IMR-90 (cell line): Measurements from ENCODE around the gene DENND2D. TPM values are rescaled to one million over a fixed set of nuclear protein-coding genes. Genes with fewer than 3 reads are reported as not detected.

Experiments used
- ATAC-seq: fragments of 200-7000 bp; cut with Tn5 transposase; 2 replicates; pipeline ENCODE4 v1.9.1; 2020; ENCODE audit warnings: low read depth, mild to moderate bottlenecking, moderate library complexity
- BruUV-seq: library from RNA; stranded (reverse); fragments of 400-500 nt; replicated peaks from 2 replicates; lab custom pipeline; 2021; lab: Mats Ljungman, UMichigan
- CTCF ChIA-PET: fragments of 300-600 bp; formaldehyde crosslinking; extraction: SDS; loops from one replicate; lab custom pipeline; 2021; ENCODE audit warnings: antibody characterized with exemption; lab: Yijun Ruan, JAX
- POLR2A ChIA-PET: fragments of 300-600 bp; sonication (Branson Sonifier 250); formaldehyde crosslinking; loops from one replicate; lab custom pipeline; 2022; ENCODE audit warnings: antibody characterized with exemption; ENCODE audit not compliant: unreplicated experiment; lab: Charles Lee
- DNase-seq: peaks from one replicate; pipeline ENCODE4 v3.0.0; 2013
- H2AFZ ChIP-seq: replicated peaks from 2 replicates; pipeline ENCODE3; 2013; ENCODE audit warnings: low read length, mild to moderate bottlenecking; ENCODE audit not compliant: poor library complexity
- H2AK5ac ChIP-seq: 2 replicates; pipeline ENCODE4 v1.6.1; 2013; ENCODE audit warnings: low read depth, low read length, inconsistent platforms
- H2AK9ac ChIP-seq: replicated peaks from 2 replicates; pipeline ENCODE3; 2013; ENCODE audit warnings: mild to moderate bottlenecking, low read depth, low read length, moderate library complexity; ENCODE audit not compliant: poor library complexity
- H2BK120ac ChIP-seq: 2 replicates; pipeline ENCODE4 v1.6.1; 2013; ENCODE audit warnings: low read depth, low read length, inconsistent platforms
- H2BK15ac ChIP-seq: 3 replicates; pipeline ENCODE4 v1.6.1; 2013; ENCODE audit warnings: low read depth, low read length, inconsistent platforms
- H2BK20ac ChIP-seq: 2 replicates; pipeline ENCODE4 v1.6.1; 2013; ENCODE audit warnings: low read depth, mild to moderate bottlenecking, inconsistent platforms, low read length, moderate library complexity
- H2BK5ac ChIP-seq: 2 replicates; pipeline ENCODE4 v1.6.1; 2013; ENCODE audit warnings: mild to moderate bottlenecking, low read depth, low read length, inconsistent platforms; ENCODE audit not compliant: poor library complexity, severe bottlenecking
- H3K14ac ChIP-seq: replicated peaks from 2 replicates; pipeline ENCODE4 v1.6.1; 2013; ENCODE audit warnings: low read depth, low read length, inconsistent platforms
- H3K18ac ChIP-seq: 2 replicates; pipeline ENCODE4 v1.6.1; 2013; ENCODE audit warnings: low read depth, low read length, control low read depth
- H3K23ac ChIP-seq: 2 replicates; pipeline ENCODE4 v1.6.1; 2013; ENCODE audit warnings: low read depth, low read length, inconsistent platforms
- H3K27ac ChIP-seq: 2 replicates; pipeline ENCODE4 v1.5.1; 2013; ENCODE audit warnings: mild to moderate bottlenecking, control low read depth, low read length; ENCODE audit not compliant: insufficient read depth
- H3K27me3 ChIP-seq: 2 replicates; pipeline ENCODE4 v1.6.1; 2013; ENCODE audit warnings: low read length; ENCODE audit not compliant: control insufficient read depth, insufficient read depth
- H3K36me3 ChIP-seq: 2 replicates; pipeline ENCODE4 v1.6.1; 2013; ENCODE audit warnings: low read length, mixed read lengths; ENCODE audit not compliant: control insufficient read depth, insufficient read depth
- H3K4ac ChIP-seq: 2 replicates; pipeline ENCODE4 v1.6.1; 2013; ENCODE audit warnings: low read depth, low read length, inconsistent platforms
- H3K4me1 ChIP-seq: 2 replicates; pipeline ENCODE4 v1.6.1; 2013; ENCODE audit warnings: low read length, mixed read lengths; ENCODE audit not compliant: control insufficient read depth, insufficient read depth
- H3K4me2 ChIP-seq: 2 replicates; pipeline ENCODE4 v1.6.1; 2013; ENCODE audit warnings: low read depth, mild to moderate bottlenecking, control low read depth, low read length, moderate library complexity
- H3K4me3 ChIP-seq: 2 replicates; pipeline ENCODE4 v1.5.1; 2013; ENCODE audit warnings: low read depth, mild to moderate bottlenecking, control low read depth, low read length, moderate library complexity; ENCODE audit not compliant: insufficient read depth
- H3K56ac ChIP-seq: 2 replicates; pipeline ENCODE4 v1.6.1; 2013; ENCODE audit warnings: low read length, inconsistent platforms; ENCODE audit not compliant: insufficient read depth; ENCODE audit errors: extremely low read depth
- H3K79me1 ChIP-seq, 2 experiments: 2 replicates each; pipeline ENCODE4 v1.6.1; 2013; ENCODE audit warnings: low read length in 2 of 2, inconsistent platforms in 1 of 2, low read depth in 1 of 2
- H3K9ac ChIP-seq: 2 replicates; pipeline ENCODE4 v1.6.1; 2013; ENCODE audit warnings: low read depth, low read length, control low read depth
- H3K9me1 ChIP-seq: 2 replicates; pipeline ENCODE4 v1.6.1; 2013; ENCODE audit warnings: low read length, inconsistent platforms; ENCODE audit not compliant: insufficient read depth
- H3K9me3 ChIP-seq: 2 replicates; pipeline ENCODE4 v1.6.1; 2013; ENCODE audit warnings: low read length; ENCODE audit not compliant: control insufficient read depth, insufficient read depth
- H4K20me1 ChIP-seq: 2 replicates; pipeline ENCODE4 v1.6.1; 2013; ENCODE audit warnings: low read length, inconsistent platforms; ENCODE audit not compliant: insufficient read depth
- H4K5ac ChIP-seq: 2 replicates; pipeline ENCODE4 v1.6.1; 2013; ENCODE audit warnings: mild to moderate bottlenecking, low read depth, low read length, control low read depth
- H4K8ac ChIP-seq, 2 experiments: 2 replicates each; pipeline ENCODE4 v1.6.1; 2013; ENCODE audit warnings: low read depth in 2 of 2, low read length in 2 of 2, control low read depth in 1 of 2, inconsistent platforms in 1 of 2
- H4K91ac ChIP-seq: 2 replicates; pipeline ENCODE4 v1.6.1; 2013; ENCODE audit warnings: low read depth, low read length, inconsistent platforms; ENCODE audit not compliant: insufficient read depth
- BHLHE40 ChIP-seq: fragments of 150-350 bp; IDR thresholded peaks from 2 replicates; pipeline ENCODE4 v1.6.1; 2016; ENCODE audit warnings: mild to moderate bottlenecking, low read depth, low read length
- CEBPB ChIP-seq: IDR thresholded peaks from 2 replicates; pipeline ENCODE4 v1.6.1; 2012; ENCODE audit warnings: low read depth, low read length, improper control_type of control experiment
- CHD1 ChIP-seq: IDR thresholded peaks from 2 replicates; pipeline ENCODE4 v1.6.1; 2012; ENCODE audit warnings: low read depth, low read length, improper control_type of control experiment
- CTCF ChIP-seq: conservative IDR thresholded peaks from 2 replicates; pipeline ENCODE4 v1.5.1; 2012; ENCODE audit warnings: mild to moderate bottlenecking, low read depth, low read length, improper control_type of control experiment
- FOS ChIP-seq: fragments of 150-350 bp; IDR thresholded peaks from 2 replicates; pipeline ENCODE4 v1.6.1; 2016; ENCODE audit warnings: low read depth, low read length
- MAZ ChIP-seq: IDR thresholded peaks from 2 replicates; pipeline ENCODE4 v1.6.1; 2012; ENCODE audit warnings: low read depth, mild to moderate bottlenecking, low read length, improper control_type of control experiment, moderate library complexity, borderline replicate concordance
- MXI1 ChIP-seq: IDR thresholded peaks from 2 replicates; pipeline ENCODE4 v1.6.1; 2012; ENCODE audit warnings: low read depth, mild to moderate bottlenecking, low read length, moderate library complexity, borderline replicate concordance
- NFE2L2 ChIP-seq: fragments of 150-350 bp; IDR thresholded peaks from 2 replicates; pipeline ENCODE4 v1.6.1; 2016; ENCODE audit warnings: low read depth, mild to moderate bottlenecking, low read length
- POLR2A ChIP-seq: IDR thresholded peaks from 2 replicates; pipeline ENCODE4 v1.6.1; 2012; ENCODE audit warnings: mild to moderate bottlenecking, low read depth, low read length
- RAD21 ChIP-seq: IDR thresholded peaks from 2 replicates; pipeline ENCODE4 v1.6.1; 2012; ENCODE audit warnings: low read length, improper control_type of control experiment
- RFX5 ChIP-seq: IDR thresholded peaks from 2 replicates; pipeline ENCODE4 v1.8.0; 2012; ENCODE audit warnings: low read depth, mild to moderate bottlenecking, low read length, moderate library complexity
- USF2 ChIP-seq: fragments of 150-350 bp; IDR thresholded peaks from 2 replicates; pipeline ENCODE4 v1.6.1; 2017; ENCODE audit warnings: mild to moderate bottlenecking, antibody characterized with exemption, low read length, low read depth
- dilution Hi-C: fragments of 300-500 bp; cut with HindIII; formaldehyde crosslinking; loops from one replicate; pipeline ENCODE4 v1.14.3; 2018; ENCODE audit warnings: low sequenced_read_pairs; ENCODE audit not compliant: unreplicated experiment
- in situ Hi-C: fragments of 300-500 bp; cut with MboI; formaldehyde crosslinking; loops from 3 replicates; pipeline ENCODE4 v1.14.3; 2019; ENCODE audit warnings: low sequenced_read_pairs, inconsistent platforms, mixed read lengths
- intact Hi-C: fragments of 100-400 bp; cut with micrococcal nuclease; formaldehyde crosslinking; loops from 2 replicates; pipeline ENCODE4 v1.10.0; 2022
- polyA plus RNA-seq, 3 experiments: library from polyadenylated mRNA; depleted of rRNA; stranded (reverse); fragments of >200 nt; gene quantifications; 2 replicates each; pipeline ENCODE4 v1.2.3, GENCODE V29; 2012; ENCODE audit warnings: low replicate concordance in 1 of 3
- total RNA-seq: library from RNA; depleted of rRNA; stranded (reverse); fragments of >200 nt; gene quantifications from 2 replicates; pipeline ENCODE4 v1.2.3, GENCODE V29; 2012

The DENND2D gene
- total and polyA plus RNA-seq, 2 of the 4 experiments (the other 2 are of a cell fraction) = 0.86 to 0.90 TPM

- ChIA-PET POLR2A (no interaction called here), CTCF (interaction anchor here (0.6 kb wide), 1 partner anchor 101 kb away, joined by 3 read pairs; no protein-coding TSS in a partner anchor)
- Histone ChIP-seq H2AK5ac (no peak overlapping the region), H3K4me1 (peaks cover 15% of the 10 kb centered on the region), H3K14ac (no peak overlapping the region), H2BK120ac (no peak overlapping the region), H3K4me2 (no peak overlapping the region), H3K36me3 (no peaks in the 10 kb centered on the region), H2BK15ac (no peak overlapping the region), H2AFZ (no peak overlapping the region), H2AK9ac (no peak overlapping the region), H3K23ac (no peak overlapping the region), H3K4ac (no peak overlapping the region), H3K56ac (no peak overlapping the region), H3K9ac (no peak overlapping the region), H2BK5ac (no peak overlapping the region), H4K20me1 (no peaks in the 10 kb centered on the region), H3K9me3 (no peaks in the 10 kb centered on the region), H3K79me1 (no peaks in the 10 kb centered on the region), H3K9me1 (no peaks in the 10 kb centered on the region), H3K27me3 (no peaks in the 10 kb centered on the region), H3K4me3 (no peak overlapping the region), H4K91ac (no peak overlapping the region), H2BK20ac (no peak overlapping the region), H4K8ac (no peak overlapping the region), H3K27ac (no peak overlapping the region), H4K5ac (no peak overlapping the region), H3K18ac (no peak overlapping the region)
- in situ Hi-C loops (loop anchor here (10.0 kb wide), 3 partner anchors 110 to 540 kb away; no protein-coding TSS in a partner anchor), dilution Hi-C loops (no loop called here), intact Hi-C loops (loop anchor here (5.0 to 10.0 kb wide), 2 partner anchors 190 to 532 kb away; partner anchors contain the start of gene DDX20)
- no TSS peak for BruUV-seq
- DNase-seq (no peak), ATAC-seq (no peak)
- TF ChIP-seq USF2 (no peak), POLR2A (no peak), RFX5 (no peak), NFE2L2 (no peak), CHD1 (no peak), CTCF (no peak), FOS (no peak), RAD21 (no peak), BHLHE40 (no peak), MAZ (no peak), CEBPB (no peak), MXI1 (no peak)
Measured at GRCh38 chr1:111225091-111225490, 24.6 kb upstream of the DENND2D start.
